HEK293 (cell line): ENCODE results near the gene TMEM123.

Experiments
- CTCF ChIA-PET: fragments of 350-600 bp; formaldehyde crosslinking; extraction: SDS; loops from one replicate; lab custom pipeline; 2021; ENCODE audit warnings: antibody characterized with exemption; lab: Yijun Ruan, JAX
- POLR2A ChIA-PET: fragments of 300-600 bp; formaldehyde crosslinking; extraction: SDS; loops from one replicate; lab custom pipeline; 2020; ENCODE audit warnings: antibody characterized with exemption, inconsistent platforms; lab: Yijun Ruan, JAX
- H3K27ac ChIP-seq: fragments of 200-500 bp; sonication (Bioruptor generic); 2 replicates; pipeline ENCODE4 v1.5.1; 2014; ENCODE audit warnings: low read depth, low read length, control low read depth, inconsistent platforms; ENCODE audit errors: extremely low read depth
- H3K36me3 ChIP-seq, 2 experiments: fragments of 200-500 bp in 1 of 2; sonication (Bioruptor generic) in 1 of 2; 1 replicate in 1 of 2; 2 replicates in 1 of 2; pipeline ENCODE4 v1.5.1; 2014 to 2017; ENCODE audit warnings: inconsistent platforms in 2 of 2, low read length in 2 of 2; ENCODE audit not compliant: control insufficient read depth in 2 of 2, insufficient read depth in 1 of 2
- H3K4me1 ChIP-seq: fragments of 200-500 bp; sonication (Bioruptor generic); 2 replicates; pipeline ENCODE4 v1.5.1; 2014; ENCODE audit warnings: mild to moderate bottlenecking, low read length, inconsistent platforms; ENCODE audit not compliant: control insufficient read depth, insufficient read depth
- H3K4me3 ChIP-seq: 2 replicates; pipeline ENCODE4 v1.5.1; 2011; ENCODE audit warnings: low read depth, mild to moderate bottlenecking, control low read depth, low read length, moderate library complexity
- H3K9me3 ChIP-seq: fragments of 200-500 bp; sonication (Bioruptor generic); 2 replicates; pipeline ENCODE4 v1.5.1; 2014; ENCODE audit warnings: low read depth, low read length, inconsistent platforms; ENCODE audit not compliant: control insufficient read depth, insufficient read depth
- CTCF ChIP-seq: fragments of 450-650 bp; formaldehyde crosslinking; IDR thresholded peaks from 2 replicates; pipeline ENCODE4 v1.5.1; 2016; ENCODE audit warnings: missing biosample characterization, missing genetic modification characterization
- KLF1 ChIP-seq: fragments of 450-650 bp; formaldehyde crosslinking; IDR thresholded peaks from 2 replicates; pipeline ENCODE4 v1.5.1; 2016; ENCODE audit warnings: missing biosample characterization, missing genetic modification characterization
- KLF16 ChIP-seq: fragments of 450-650 bp; formaldehyde crosslinking; IDR thresholded peaks from 2 replicates; pipeline ENCODE4 v1.5.1; 2017; ENCODE audit warnings: missing biosample characterization, missing genetic modification characterization
- KLF8 ChIP-seq: fragments of 450-650 bp; formaldehyde crosslinking; IDR thresholded peaks from 2 replicates; pipeline ENCODE4 v1.5.1; 2016; ENCODE audit warnings: missing biosample characterization, missing genetic modification characterization
- KLF9 ChIP-seq: fragments of 450-650 bp; formaldehyde crosslinking; IDR thresholded peaks from 2 replicates; pipeline ENCODE4 v1.5.1; 2016; ENCODE audit warnings: missing biosample characterization, missing genetic modification characterization, low read depth
- MEIS1 ChIP-seq: sonication (generic); formaldehyde crosslinking; IDR thresholded peaks from 2 replicates; pipeline ENCODE4 v1.8.1; 2022; ENCODE audit warnings: missing genetic modification reagents, mild to moderate bottlenecking, borderline replicate concordance
- PRDM10 ChIP-seq: fragments of 450-650 bp; formaldehyde crosslinking; IDR thresholded peaks from 2 replicates; pipeline ENCODE4 v1.5.1; 2016; ENCODE audit warnings: missing biosample characterization, missing genetic modification characterization
- PRDM4 ChIP-seq: fragments of 450-650 bp; formaldehyde crosslinking; IDR thresholded peaks from 2 replicates; pipeline ENCODE4 v1.5.1; 2017; ENCODE audit warnings: missing biosample characterization, missing genetic modification characterization
- SP3 ChIP-seq: fragments of 450-650 bp; formaldehyde crosslinking; IDR thresholded peaks from 2 replicates; pipeline ENCODE4 v1.5.1; 2016; ENCODE audit warnings: missing biosample characterization, missing genetic modification characterization
- SP7 ChIP-seq: fragments of 450-650 bp; formaldehyde crosslinking; IDR thresholded peaks from 2 replicates; pipeline ENCODE4 v1.5.1; 2016; ENCODE audit warnings: missing biosample characterization, missing genetic modification characterization
- YY1 ChIP-seq: fragments of 450-650 bp; formaldehyde crosslinking; IDR thresholded peaks from 2 replicates; pipeline ENCODE4 v1.5.1; 2018; ENCODE audit warnings: missing biosample characterization, missing genetic modification characterization
- ZBTB10 ChIP-seq: fragments of 450-650 bp; formaldehyde crosslinking; IDR thresholded peaks from 2 replicates; pipeline ENCODE4 v1.5.1; 2016; ENCODE audit warnings: missing biosample characterization, missing genetic modification characterization
- ZBTB11 ChIP-seq: fragments of 450-650 bp; formaldehyde crosslinking; conservative IDR thresholded peaks from 2 replicates; pipeline ENCODE4 v1.5.1; 2016; ENCODE audit warnings: low read depth, missing biosample characterization, missing genetic modification characterization
- ZEB2 ChIP-seq: fragments of 450-650 bp; formaldehyde crosslinking; IDR thresholded peaks from 2 replicates; pipeline ENCODE4 v1.5.1; 2016; ENCODE audit warnings: missing biosample characterization, missing genetic modification characterization
- ZIC2 ChIP-seq: fragments of 450-650 bp; formaldehyde crosslinking; IDR thresholded peaks from 2 replicates; pipeline ENCODE4 v1.5.1; 2016; ENCODE audit warnings: missing biosample characterization, missing genetic modification characterization
- ZNF19 ChIP-seq: fragments of 450-650 bp; formaldehyde crosslinking; IDR thresholded peaks from 2 replicates; pipeline ENCODE4; 2016; ENCODE audit warnings: missing biosample characterization, missing genetic modification characterization, low read depth
- ZNF239 ChIP-seq: fragments of 450-650 bp; formaldehyde crosslinking; IDR thresholded peaks from 2 replicates; pipeline ENCODE4 v1.5.1; 2016; ENCODE audit warnings: missing biosample characterization, missing genetic modification characterization
- ZNF366 ChIP-seq: fragments of 450-650 bp; formaldehyde crosslinking; conservative IDR thresholded peaks from 2 replicates; pipeline ENCODE4 v1.5.1; 2016; ENCODE audit warnings: missing biosample characterization, missing genetic modification characterization
- ZNF501 ChIP-seq: fragments of 450-650 bp; formaldehyde crosslinking; IDR thresholded peaks from 2 replicates; pipeline ENCODE4 v1.5.1; 2016; ENCODE audit warnings: missing biosample characterization, missing genetic modification characterization
- ZNF585B ChIP-seq: fragments of 450-650 bp; formaldehyde crosslinking; IDR thresholded peaks from 2 replicates; pipeline ENCODE4 v1.5.1; 2016; ENCODE audit warnings: missing biosample characterization, missing genetic modification characterization
- ZNF660 ChIP-seq: fragments of 450-650 bp; IDR thresholded peaks from 2 replicates; pipeline ENCODE4 v1.5.1; 2018; ENCODE audit warnings: missing biosample characterization, mild to moderate bottlenecking, missing genetic modification characterization
- ZNF768 ChIP-seq: fragments of 450-650 bp; formaldehyde crosslinking; IDR thresholded peaks from 2 replicates; pipeline ENCODE4 v1.5.1; 2018; ENCODE audit warnings: missing biosample characterization, mild to moderate bottlenecking, missing genetic modification characterization
- ZSCAN30 ChIP-seq: fragments of 450-650 bp; IDR thresholded peaks from 2 replicates; pipeline ENCODE4 v1.5.1; 2018; ENCODE audit warnings: missing biosample characterization, mild to moderate bottlenecking, missing genetic modification characterization, moderate library complexity

TMEM123 gene

GRCh38 chr11:102452461-102453301 lies at the start of gene TMEM123:
TSS of gene TMEM123 (minus strand) at chr11:102452765. CDS start at chr11:102452623, 142 bp downstream.
- Histone ChIP-seq H3K4me1 (peaks cover 2% of the 10 kb centered on the region; the same call in 1 of the 2 replicates), H3K27ac (peak within 1 kb of the TSS; percentile 84), H3K36me3 (no peaks in the 10 kb centered on the region), H3K9me3 (no peaks in the 10 kb centered on the region), H3K4me3 (peak within 1 kb of the TSS; percentile 80)
- CTCF ChIA-PET: no interaction called here
- POLR2A ChIA-PET: no interaction called here
- TF ChIP-seq CTCF (tag by site-specific recombination) (peak; percentile 67), ZSCAN30 (tag by site-specific recombination) (0 out of 2 replicates have a peak, but pooled peaks have one; percentile 9), KLF16 (tag by site-specific recombination) (0 out of 2 replicates have a peak, but pooled peaks have one; percentile 48), SP3 (tag by site-specific recombination) (peak; percentile 72), ZBTB10 (peak; percentile 9; the same call in 1 of the 2 replicates), PRDM10 (tag by site-specific recombination) (peak; percentile 16), ZBTB11 (tag by site-specific recombination) (0 out of 2 replicates have a peak, but pooled peaks have one; percentile 23), ZNF768 (tag by site-specific recombination) (no peak), ZNF19 (tag by site-specific recombination) (no peak), ZNF366 (tag by site-specific recombination) (peak; percentile 47), YY1 (peak; percentile 65; the same call in 1 of the 2 replicates), ZEB2 (tag by site-specific recombination) (0 out of 2 replicates have a peak, but pooled peaks have one; percentile 8), KLF1 (tag by site-specific recombination) (no peak), ZIC2 (peak; percentile 88), KLF9 (tag by site-specific recombination) (no peak), ZNF501 (tag by site-specific recombination) (peak; percentile 29; the same call in 1 of the 2 replicates), KLF8 (peak; percentile 46; the same call in 1 of the 2 replicates), SP7 (tag by site-specific recombination) (peak; percentile 9; the same call in 1 of the 2 replicates), ZNF585B (tag by site-specific recombination) (no peak), MEIS1 (CRISPR knock-in tag) (no peak), PRDM4 (peak; percentile 99), ZNF239 (no peak), ZNF660 (0 out of 2 replicates have a peak, but pooled peaks have one; percentile 34)
